Measurements from ENCODE around the gene PITX3. TPM values are rescaled to one million over a fixed set of nuclear protein-coding genes. Genes with fewer than 3 reads are reported as not detected.

The PITX3 gene
- total and polyA plus RNA-seq, 10 of the 15 experiments (the other 5 are each of a cell fraction or from before 2014, with no cell fraction given), result not detected

DNA sequence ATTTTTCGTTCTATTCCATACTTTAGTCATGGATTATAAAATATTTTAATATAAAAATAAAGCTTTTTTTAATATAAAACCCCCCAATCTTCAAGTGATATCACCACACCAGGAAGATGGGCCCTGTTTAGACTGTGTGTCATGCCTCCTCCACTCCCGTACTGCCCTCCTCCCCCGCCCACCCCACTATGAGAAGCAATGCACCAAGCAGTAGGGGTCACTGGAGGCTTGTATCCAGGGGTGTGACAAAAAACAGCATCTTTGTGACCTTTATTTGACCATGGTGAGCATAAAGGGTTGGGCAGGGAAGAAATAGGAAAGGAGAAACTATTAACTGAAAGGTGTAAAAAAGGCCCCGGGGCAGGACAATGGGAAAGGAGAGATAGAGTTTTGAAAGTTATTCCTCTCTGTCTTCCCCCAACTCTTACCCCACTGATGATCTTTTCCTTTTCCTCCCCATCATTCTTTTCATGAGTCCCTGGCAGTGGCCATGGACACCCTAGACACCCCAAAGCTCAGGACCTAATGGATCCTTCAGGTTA, 3.5 kb downstream of the PITX3 start (continued):
- TF ChIP-seq ZNF687 (IDR thresholded peaks at IDR 0.05), result no peak
- no peak for TF ChIP-seq BCL11A (IDR thresholded peaks at IDR 0.05; ENCODE audit: low read depth, low read length)
- TF ChIP-seq SUPT20H (IDR thresholded peaks at IDR 0.05; ENCODE audit: borderline replicate concordance, control insufficient read depth, low read depth, low read length), result no peak

- ChIA-PET RAD21 (ENCODE audit: unreplicated experiment) (interaction anchor here (13.1 kb wide), 1 partner anchor 117 kb away, joined by 256 read pairs; no protein-coding TSS in a partner anchor), SMC1A (ENCODE audit: uncharacterized antibody, unreplicated experiment) (interaction anchor here (1.1 to 12.2 kb wide), 2 partner anchors 32 to 114 kb away, joined by 3 to 231 read pairs; no protein-coding TSS in a partner anchor), CTCF (interaction anchor here (0.8 to 15.4 kb wide), 5 partner anchors 8 to 163 kb away, joined by 3 to 632 read pairs (median 3); no protein-coding TSS in a partner anchor), POLR2A (interaction anchor here (0.5 to 1.5 kb wide), 4 partner anchors 16 to 292 kb away, joined by 3 to 5 read pairs (median 4); no protein-coding TSS in a partner anchor)
- no peaks in the 10 kb centered on the region for H3K79me2 ChIP-seq (ENCODE audit: control insufficient read depth, insufficient read depth, low read length)
- H3K4me3 ChIP-seq, result no peak overlapping the region
- 42% methylated on average over 7 of the region's 8 CpGs for WGBS (ENCODE audit: insufficient coverage, insufficient replicate concordance, low lambda C conversion rate, missing lambda C conversion rate)
- no TSS peak for BruUV-seq (replicated peaks)
- peaks cover 13 to 15% of the 10 kb centered on the region in 2 experiments for H3K27me3 ChIP-seq (replicated peaks in 1 of 2; ENCODE audit: control insufficient read depth in 2 of 2, insufficient read depth in 2 of 2, low read length in 1 of 2)
- H3K4me1 ChIP-seq (ENCODE audit: control insufficient read depth, insufficient read depth, low read length), result peaks cover 4% of the 10 kb centered on the region
- H3K9ac ChIP-seq (ENCODE audit: control insufficient read depth, insufficient read depth, low read length), result no peak overlapping the region
- intact Hi-C loops (cut with micrococcal nuclease; ENCODE audit: unreplicated experiment) (no loop called here), in situ Hi-C loops (cut with MboI) (no loop called here)
- H3K27ac ChIP-seq (ENCODE audit: control insufficient read depth, insufficient read depth), result no peak overlapping the region
- DNase-seq (ENCODE audit: low read depth, low spot score) (no peak), ATAC-seq (no peak), FAIRE-seq (no peak)
- no peak overlapping the region for H2AFZ ChIP-seq (ENCODE audit: control insufficient read depth, low read depth, low read length)
- no peak overlapping the region for H3K4me2 ChIP-seq (ENCODE audit: control insufficient read depth, insufficient read depth)
- no peaks in the 10 kb centered on the region for H3K36me3 ChIP-seq (ENCODE audit: control insufficient read depth in 2 of 2, insufficient read depth in 2 of 2, low read length in 1 of 2)
- H4K20me1 ChIP-seq (ENCODE audit: control insufficient read depth, insufficient read depth), result no peaks in the 10 kb centered on the region
- H3K9me3 ChIP-seq (replicated peaks; ENCODE audit: control insufficient read depth, insufficient read depth, low read length), result no peaks in the 10 kb centered on the region
- TF ChIP-seq NFYB (IDR thresholded peaks at IDR 0.05; ENCODE audit: insufficient read depth, low read depth, low read length) (no peak), PAX5 (IDR thresholded peaks at IDR 0.05; ENCODE audit: borderline replicate concordance, low read depth, low read length) (no peak), BCL3 (IDR thresholded peaks at IDR 0.05; ENCODE audit: borderline replicate concordance, insufficient read depth, low read depth, low read length, poor library complexity, severe bottlenecking) (no peak), YY1 (IDR thresholded peaks at IDR 0.05; ENCODE audit: low read depth, low read length) (no peak), PML (IDR thresholded peaks at IDR 0.05; ENCODE audit: low read length) (no peak), SMC3 (IDR thresholded peaks at IDR 0.05; ENCODE audit: borderline replicate concordance, low read length) (no peak), ETV6 (conservative IDR thresholded peaks at IDR 0.05 in 1 of 2, IDR thresholded peaks at IDR 0.05 in 1 of 2; ENCODE audit: borderline replicate concordance in 1 of 2, low read depth in 1 of 2) (no peak), BCL11A (IDR thresholded peaks at IDR 0.05; ENCODE audit: low read depth, low read length) (no peak)
Observed at GRCh38 chr10:102236006-102236405, 5.3 kb downstream of the PITX3 start.

All from GM12878 (cell line).